GM21423 (cell line): ENCODE results near the gene PAIP2.
"Not testable (repeated sequence)": the region's sequence is repeated elsewhere in the genome, so short reads cannot be mapped to it uniquely, and the experiment has no call there.

ENCODE experiments used
- ATAC-seq: cut with Tn5 transposase; IDR thresholded peaks from one replicate; pipeline ENCODE4 v1.9.1; 2021; ENCODE audit warnings: mild to moderate bottlenecking, moderate library complexity; ENCODE audit not compliant: unreplicated experiment

PAIP2 gene

DNA sequence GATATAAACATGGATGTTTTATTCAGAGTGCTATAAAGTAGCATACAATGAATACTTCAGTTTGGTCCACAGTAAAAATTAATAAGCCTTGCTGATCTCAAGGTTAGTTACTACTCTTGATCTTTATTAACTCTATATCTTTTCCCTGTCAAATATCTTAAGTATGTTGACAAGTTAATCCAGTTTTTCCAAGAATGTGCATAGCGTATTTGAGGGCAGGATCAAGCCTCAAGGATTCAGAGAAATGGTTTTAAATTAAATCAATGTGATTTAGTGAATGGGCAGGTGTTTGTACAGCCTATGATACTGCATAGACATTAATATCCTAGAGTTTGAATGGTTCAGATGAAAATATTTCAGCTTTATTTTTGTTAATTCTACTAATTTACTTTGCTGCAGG lies 27.4 kb upstream of the PAIP2 start:
- no peak for ATAC-seq

DNA sequence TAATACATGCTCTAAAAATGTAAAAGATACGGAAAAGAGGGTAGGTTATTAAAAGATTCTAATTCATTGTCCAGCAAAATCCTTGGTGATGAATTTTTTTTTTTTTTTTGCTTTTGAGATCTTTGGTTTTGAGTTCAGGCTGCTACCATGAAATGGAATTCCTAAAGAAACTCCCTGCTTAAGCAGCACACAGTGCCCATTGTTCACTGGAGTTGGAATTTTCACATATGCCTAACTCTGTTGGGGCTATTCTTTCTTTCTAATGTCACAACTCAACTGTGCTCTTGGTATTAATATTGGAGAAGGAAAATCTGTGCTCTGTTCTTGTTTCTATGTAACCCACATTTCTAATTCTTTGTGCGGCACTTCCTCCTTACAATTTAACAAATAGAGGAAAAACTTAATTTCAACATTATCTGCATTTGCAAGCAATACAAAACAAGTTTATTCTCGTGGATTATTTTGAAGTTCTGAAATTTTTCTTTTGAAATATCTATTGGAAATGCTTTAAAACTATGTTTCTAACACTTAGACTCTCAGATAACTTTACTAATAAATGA lies 26.5 kb upstream of the PAIP2 start:
- ATAC-seq, result no peak

DNA sequence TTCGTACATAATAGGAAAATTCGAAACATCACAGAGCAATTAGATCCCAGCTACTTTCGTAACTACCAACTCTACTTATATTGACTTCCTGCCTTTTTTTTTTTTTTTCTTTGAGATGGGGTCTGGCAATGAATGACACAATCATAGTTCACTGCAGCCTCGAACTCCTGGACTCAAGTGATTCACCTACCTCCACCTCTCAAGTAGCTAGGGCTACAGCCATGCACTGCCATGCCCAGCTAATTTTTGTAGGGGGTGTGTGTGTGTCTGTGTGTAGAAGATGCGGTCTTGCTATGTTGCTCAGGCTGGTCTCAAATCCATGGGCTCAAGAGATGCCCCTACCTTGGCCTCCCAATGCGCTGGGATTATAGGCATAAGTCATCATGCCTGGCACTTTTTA lies 5.8 kb upstream of the PAIP2 start:
- no peak for ATAC-seq

DNA sequence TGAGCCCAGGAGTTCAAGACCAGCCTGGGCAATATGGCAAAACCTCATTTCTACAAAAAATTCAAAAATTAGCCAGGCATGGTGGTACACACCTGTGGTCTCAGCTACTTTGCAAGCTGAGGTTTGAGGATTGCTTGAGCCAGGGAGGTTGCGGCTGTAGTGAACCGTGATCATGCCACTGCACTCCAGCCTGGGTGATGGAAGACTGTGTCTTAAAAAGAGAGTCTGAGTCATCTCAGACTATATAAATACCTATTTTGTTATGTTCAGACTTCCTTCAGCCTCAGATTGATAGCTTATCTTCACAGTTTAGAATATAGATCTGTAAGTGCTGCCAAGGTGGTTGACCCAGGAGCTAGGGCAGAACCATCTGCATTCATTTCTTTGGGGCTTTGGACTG lies 1.6 kb upstream of the PAIP2 start:
- ATAC-seq, result no peak

DNA sequence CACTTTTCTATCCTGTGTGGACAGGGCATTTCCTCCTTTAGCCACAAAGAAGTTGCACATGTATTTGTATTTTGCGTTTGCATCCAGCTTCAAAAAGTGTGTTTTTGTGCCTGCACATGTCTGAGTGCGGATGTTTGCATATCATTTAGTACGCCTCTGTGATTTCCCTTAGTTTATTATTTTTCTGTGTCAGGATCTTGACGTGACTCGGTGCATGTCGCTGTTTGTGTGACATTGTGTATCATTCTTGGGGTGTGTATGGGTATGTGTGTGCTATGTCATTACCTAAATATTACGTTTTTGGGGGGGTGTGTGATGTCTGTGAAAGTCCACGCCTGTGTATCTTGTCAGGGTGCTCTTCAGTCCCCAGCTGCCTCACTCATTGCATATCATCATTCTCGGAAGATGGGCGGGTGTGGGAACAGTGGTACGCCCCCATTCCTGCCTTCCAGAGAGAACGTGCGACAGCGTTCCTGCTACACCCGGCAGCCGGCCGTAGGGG lies 416 bp upstream of the PAIP2 start:
- no peak for ATAC-seq

DNA sequence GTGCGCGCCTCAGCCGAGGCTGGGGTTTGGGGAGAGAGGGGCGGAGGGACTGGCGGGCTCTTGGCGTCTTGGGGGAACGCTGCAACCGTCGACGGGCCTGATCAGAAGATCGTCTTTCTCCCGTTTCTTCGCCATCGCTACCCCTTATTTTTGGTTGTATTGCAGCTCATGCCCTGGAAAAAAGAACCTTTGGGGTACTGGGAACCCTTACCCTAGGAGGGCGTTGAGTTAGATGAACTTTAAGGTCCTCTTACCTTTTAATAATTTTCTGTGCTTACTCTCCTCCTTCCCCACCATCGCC lies 719 bp downstream of the PAIP2 start:
- ATAC-seq, result peak; percentile 42

DNA sequence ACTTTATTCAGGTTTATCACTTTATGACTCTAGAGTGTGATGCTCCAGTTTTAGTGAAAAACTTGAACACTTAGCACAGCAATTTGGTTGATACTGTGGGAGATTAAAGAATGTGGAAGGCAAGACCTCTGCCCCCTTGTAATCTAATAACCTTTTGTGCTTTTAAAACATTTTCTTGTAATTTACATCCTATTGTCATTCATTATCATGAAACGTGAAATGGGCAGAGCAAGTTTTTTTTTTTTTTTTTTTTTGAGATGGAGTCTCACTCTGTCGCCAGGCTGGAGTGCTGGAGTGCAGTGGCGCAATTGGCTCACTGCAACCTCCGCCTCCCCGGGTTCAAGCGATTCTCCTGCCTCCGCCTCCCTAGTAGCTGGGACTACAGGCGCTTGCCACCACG lies 1.8 kb downstream of the PAIP2 start:
- no peak for ATAC-seq

DNA sequence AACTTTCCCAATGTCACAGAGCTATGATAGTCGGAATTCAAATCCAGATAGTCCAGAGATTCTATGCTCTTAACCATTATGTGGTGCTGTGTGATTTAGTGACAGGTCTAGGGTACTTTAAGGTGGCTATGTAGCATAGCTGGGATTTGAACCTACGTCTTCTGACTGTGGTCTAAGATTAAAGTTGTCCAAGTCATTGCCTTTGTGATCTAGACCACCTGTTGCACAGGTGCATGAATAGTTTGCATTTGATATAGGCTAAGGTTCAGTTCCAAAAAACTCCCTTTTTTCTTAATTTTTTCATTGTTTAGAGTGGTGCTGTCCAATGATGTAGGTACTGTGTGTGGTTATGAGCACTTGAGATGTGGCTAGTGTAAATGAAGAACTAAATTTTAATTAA lies 2.5 kb downstream of the PAIP2 start:
- ATAC-seq, result no peak

DNA sequence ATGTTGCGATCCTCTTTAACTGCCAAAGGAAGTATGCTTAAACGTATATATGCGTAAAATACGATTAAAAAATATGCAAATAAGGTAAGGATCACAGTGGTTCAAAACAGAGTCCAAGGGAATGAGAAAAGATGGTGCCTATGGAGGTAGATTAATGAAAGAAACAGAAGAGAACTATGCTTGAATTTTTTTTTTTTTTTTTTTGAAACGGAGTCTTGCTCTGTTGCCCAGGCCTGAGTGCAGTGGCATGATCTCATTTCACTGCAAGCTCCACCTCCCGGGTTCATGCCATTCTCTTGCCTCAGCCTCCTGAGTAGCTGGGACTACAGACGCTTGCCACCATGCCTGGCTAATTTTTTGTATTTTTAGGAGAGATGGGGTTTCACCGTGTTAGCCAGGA lies 3.8 kb downstream of the PAIP2 start:
- ATAC-seq, result not testable (repeated sequence)

DNA sequence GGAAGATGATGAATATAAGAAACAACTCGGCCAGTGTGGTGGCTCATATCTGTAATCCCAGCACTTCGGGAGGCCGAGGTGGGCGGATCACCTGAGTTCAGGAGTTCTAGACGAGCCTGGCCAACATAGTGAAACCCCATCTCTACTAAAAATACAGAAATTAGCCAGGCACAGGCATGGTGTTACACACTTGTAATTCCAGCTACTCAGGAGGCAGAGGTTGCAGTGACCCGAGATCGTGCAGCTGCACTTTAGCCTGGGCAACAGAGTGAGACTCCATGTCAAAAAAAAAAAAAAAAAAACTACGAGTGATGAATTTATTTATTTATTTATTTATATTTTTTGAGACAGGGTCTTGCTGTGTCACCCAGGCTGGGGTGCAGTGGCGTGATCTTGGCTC lies 6.2 kb downstream of the PAIP2 start:
- ATAC-seq, result not testable (repeated sequence)

DNA sequence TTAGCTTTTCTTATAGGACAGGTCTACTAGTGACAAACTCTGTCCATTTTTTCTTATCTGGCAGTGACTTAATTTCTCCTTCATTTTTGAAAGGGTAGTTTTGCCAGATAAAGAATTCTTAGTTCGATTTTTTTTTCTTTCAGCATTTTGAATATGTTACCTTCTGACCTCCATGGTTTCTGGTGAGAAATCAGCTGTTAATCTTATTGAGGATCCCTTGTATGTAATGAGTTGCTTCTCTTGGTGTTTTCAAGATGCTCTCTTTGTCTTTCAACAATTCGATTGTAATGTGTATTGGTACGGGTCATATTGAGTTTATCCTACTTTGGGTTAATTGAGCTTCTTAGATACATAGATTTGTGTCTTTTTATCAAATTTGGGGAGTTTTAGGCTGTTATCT lies 12.5 kb downstream of the PAIP2 start:
- ATAC-seq, result no peak

DNA sequence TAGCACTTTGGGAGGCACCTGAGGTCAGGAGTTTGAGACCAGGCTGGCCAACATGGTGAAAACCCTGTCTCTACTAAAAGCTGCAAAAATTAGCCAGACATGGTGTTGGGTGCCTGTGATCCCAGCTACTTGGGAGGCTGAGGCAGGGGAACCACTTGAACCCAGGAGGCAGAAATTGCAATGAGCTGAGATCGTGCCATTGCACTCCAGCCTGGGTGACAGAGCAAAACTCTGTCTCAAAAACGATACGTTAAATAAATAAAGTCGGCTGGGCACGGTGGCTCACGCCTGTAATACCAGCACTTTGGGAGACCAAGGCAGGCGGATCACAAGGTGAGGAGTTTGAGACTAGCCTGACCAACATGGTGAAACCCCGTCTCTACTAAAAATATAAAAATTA lies 14.2 kb downstream of the PAIP2 start:
- ATAC-seq, result not testable (repeated sequence)

DNA sequence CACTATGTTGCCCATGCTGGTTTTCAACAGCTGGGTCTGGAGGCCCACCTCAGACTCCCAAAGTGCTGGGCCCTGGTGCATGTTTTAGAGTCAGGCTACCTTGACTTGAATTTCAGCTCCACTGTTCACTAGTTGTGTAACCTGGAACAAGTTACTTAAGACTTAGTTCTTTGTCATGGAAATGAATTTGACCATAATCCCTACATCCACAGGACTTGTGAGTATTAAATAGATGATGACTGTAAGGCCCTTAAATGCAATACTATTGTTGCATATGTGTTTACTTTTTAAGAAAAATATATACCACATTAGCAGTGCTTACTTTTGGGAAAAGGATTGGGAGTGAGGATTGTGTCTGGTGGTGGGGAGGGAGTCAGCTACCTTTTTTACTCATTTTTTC lies 16.4 kb downstream of the PAIP2 start:
- no peak for ATAC-seq

DNA sequence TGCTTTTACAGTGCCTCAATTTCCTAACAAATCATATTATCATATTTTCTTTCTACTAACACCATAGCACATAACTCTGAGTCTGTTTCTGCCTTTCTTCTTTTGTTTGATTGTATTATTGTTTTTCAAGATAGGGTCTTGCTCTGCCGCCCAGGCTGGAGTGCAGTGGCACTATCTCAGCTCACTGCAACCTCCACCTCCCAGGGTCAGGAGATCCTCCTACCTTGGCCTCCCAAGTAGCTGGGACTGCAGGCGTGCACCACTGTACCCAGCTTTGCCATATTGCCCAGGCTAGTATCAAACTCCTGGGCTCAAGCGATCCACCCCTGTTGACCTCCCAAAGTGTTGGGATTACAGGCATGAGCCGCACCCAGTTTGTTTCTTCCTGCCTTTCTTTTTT lies 18.7 kb downstream of the PAIP2 start:
- ATAC-seq, result no peak

DNA sequence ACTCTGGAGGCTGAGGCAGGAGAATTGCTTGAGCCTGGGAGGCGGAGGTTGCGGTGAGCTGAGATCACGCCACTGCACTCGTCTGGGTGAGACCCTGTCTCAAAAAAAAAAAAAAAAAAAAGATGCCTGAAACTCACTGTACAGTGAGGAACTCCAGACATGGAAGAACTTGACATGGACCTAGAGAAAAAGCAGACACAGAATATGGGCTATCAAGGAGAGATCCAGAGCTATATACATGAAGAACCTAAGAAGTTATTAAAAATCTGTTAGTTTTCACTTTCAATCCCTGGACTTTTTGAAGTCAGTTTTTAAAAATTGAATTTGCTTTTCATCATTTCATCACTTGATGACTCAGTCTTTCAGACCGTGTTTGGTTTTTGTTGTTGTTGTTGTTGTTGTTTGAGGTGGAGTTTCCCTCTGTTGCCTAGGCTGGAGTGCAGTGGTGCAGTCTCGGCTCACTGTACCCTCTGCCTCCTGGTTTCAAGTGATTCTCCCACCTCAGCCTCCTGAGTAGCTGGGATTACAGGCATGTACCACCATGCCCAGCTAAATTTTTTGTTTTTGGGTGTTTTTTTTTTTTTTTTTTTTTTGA lies 20.3 kb downstream of the PAIP2 start:
- ATAC-seq, result no peak

DNA sequence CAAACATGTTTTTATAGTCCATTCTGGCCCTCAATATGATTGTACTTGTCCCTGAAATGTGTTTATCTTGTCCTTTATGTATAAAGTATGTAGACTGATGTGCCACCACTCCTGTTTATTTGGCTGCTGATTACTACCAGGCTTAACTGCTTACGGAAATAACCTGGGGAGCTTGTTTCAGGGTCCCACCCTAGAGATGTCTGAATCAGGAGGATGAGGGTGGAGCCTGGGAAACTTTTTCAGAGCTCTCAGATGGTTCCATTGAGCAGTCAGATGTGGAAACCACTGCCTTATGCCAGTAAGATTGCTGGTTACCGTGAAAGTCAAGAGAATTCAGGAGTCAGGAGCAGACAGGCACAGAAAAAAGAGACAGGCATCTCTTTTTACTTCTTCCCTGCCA lies 22.3 kb downstream of the PAIP2 start:
- ATAC-seq, result no peak

DNA sequence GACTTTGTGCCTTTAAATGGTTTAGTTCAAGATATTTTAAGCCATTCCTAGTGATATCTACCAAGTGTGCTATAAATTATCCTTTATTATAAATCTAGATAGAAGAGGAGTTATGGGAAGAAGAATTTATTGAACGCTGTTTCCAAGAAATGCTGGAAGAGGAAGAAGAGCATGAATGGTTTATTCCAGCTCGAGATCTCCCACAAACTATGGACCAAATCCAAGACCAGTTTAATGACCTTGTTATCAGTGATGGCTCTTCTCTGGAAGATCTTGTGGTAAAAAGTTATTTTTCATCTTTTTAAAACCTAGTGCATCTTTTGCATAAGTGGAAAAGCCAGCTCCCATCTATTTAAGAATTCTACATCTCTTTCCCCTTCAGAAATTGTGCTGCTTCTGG lies 22.8 kb downstream of the PAIP2 start:
- no peak for ATAC-seq

DNA sequence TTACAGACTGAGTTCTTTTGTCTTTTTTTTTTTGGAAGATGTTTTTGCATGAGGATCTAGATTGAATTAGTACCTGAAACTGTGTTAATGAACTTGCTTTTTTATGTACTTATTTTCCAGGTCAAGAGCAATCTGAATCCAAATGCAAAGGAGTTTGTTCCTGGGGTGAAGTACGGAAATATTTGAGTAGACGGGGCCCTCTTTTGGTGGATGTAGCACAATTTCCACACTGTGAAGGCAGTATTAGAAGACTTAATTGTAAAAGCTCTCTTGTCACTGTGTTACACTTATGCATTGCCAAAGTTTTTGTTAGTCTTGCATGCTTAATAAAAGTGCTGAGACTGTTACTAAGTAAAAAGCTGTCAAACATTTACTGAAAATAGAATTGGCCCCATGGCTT lies 27.0 kb downstream of the PAIP2 start:
- no peak for ATAC-seq

DNA sequence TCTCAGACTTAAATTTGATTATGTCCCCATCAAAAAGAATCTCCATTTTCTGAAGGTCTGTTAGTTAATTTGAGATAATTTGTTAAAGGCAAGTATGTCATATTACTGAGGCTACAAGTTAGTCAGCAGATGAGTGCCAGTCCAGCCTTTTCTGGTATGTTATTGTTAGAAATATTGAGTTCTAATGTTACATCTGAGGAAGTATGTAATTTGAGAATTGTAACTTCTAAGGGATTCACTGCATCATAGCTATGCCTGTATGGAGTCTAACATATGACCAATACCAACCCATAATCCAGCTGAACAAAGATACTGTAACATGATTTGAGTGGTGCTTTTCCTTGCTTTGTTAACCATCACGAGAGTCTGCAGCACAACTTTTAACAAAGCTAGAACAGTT lies 27.5 kb downstream of the PAIP2 start:
- no peak for ATAC-seq

DNA sequence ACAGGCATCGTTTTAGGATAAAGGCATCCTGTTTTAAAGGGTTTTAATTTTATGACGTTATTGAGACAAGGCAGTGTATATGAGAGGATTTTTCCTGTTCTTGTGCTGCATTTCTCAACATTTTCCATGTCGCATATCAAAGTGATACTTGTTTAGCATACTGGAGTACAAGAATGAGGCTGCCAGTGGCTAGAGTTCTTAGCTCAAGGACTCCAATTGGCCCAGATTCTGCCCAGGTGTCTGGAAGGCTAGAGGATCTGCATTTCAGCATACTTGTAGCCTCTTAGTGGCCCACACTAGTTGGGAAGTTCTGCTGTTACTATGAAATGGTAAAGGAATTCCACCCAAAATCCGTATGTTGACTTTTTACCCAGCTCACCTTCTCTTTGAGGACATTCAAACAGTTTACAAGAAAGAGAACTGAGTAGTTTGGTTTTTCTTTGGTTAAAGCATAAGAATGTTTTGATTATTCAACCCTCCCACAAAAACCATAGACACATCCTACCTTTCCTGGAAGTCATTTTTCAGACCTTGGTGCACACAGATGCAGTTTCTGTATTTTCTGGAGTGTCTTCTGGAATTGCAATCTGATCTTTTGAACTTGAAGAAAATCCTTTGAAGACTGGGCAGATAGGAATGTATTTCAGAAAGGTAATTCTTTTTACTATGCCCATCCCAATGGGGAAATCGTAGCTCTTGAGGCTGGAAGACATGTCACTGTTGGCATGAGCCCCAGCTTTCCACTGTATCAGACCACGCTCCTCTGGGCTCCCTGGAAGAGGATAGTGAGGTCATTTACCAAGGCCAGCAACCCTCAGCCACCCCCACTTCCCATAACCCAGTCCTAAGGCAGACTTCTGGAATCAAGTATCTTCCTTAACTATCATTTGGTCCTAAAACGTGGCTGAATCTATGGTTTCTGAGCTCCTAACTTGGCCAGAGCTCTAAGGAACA lies 30.1 kb downstream of the PAIP2 start:
- ATAC-seq, result no peak

DNA sequence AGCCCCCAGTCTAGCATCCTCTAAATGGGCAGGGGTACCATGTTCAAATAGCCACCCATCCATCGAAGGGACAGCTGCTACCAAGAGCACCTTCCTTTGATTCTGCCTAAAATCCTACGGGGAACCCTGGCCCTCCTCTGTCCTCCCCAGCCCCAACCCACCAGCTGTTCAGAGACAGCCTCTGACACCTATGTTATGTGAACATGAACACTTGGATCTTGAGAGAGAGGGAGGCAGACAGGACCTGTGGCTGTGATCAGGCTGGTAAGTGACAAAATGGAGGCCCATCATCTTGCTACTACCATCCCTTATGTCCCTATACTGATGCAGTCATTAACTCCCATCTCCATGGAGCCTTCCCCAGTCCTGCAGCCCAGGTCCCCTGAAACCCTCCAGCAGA lies 33.3 kb downstream of the PAIP2 start:
- ATAC-seq, result no peak

DNA sequence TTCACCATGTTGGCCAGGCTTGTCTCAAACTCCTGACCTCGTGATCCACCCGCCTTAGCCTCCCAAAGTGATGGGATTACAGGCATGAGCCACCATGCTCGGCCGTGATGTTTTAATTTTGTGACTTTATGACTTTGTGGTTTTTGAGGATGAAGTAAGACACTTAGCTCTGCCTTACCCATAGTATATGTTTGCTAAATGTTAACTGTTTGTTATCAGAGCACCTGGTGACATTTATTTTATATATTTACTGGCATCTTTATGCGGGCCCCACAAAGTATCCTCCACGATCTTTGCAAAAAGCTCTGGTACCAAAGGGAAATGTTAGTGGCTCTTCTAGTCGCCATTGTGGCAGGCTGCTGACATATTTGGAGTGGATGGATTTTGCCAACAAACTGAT lies 34.7 kb downstream of the PAIP2 start:
- ATAC-seq, result no peak
